HEK293 (cell line): ENCODE results near the gene TREX2.

ENCODE experiments used
- CTCF ChIA-PET: fragments of 350-600 bp; formaldehyde crosslinking; extraction: SDS; loops from one replicate; lab custom pipeline; 2021; ENCODE audit warnings: antibody characterized with exemption; lab: Yijun Ruan, JAX
- POLR2A ChIA-PET: fragments of 300-600 bp; formaldehyde crosslinking; extraction: SDS; loops from one replicate; lab custom pipeline; 2020; ENCODE audit warnings: antibody characterized with exemption, inconsistent platforms; lab: Yijun Ruan, JAX
- H3K27ac ChIP-seq: fragments of 200-500 bp; sonication (Bioruptor generic); 2 replicates; pipeline ENCODE4 v1.5.1; 2014; ENCODE audit warnings: low read depth, low read length, control low read depth, inconsistent platforms; ENCODE audit errors: extremely low read depth
- H3K36me3 ChIP-seq, 2 experiments: fragments of 200-500 bp in 1 of 2; sonication (Bioruptor generic) in 1 of 2; 1 replicate in 1 of 2; 2 replicates in 1 of 2; pipeline ENCODE4 v1.5.1; 2014 to 2017; ENCODE audit warnings: inconsistent platforms in 2 of 2, low read length in 2 of 2; ENCODE audit not compliant: control insufficient read depth in 2 of 2, insufficient read depth in 1 of 2
- H3K4me1 ChIP-seq: fragments of 200-500 bp; sonication (Bioruptor generic); 2 replicates; pipeline ENCODE4 v1.5.1; 2014; ENCODE audit warnings: mild to moderate bottlenecking, low read length, inconsistent platforms; ENCODE audit not compliant: control insufficient read depth, insufficient read depth
- H3K4me3 ChIP-seq: 2 replicates; pipeline ENCODE4 v1.5.1; 2011; ENCODE audit warnings: low read depth, mild to moderate bottlenecking, control low read depth, low read length, moderate library complexity
- H3K9me3 ChIP-seq: fragments of 200-500 bp; sonication (Bioruptor generic); 2 replicates; pipeline ENCODE4 v1.5.1; 2014; ENCODE audit warnings: low read depth, low read length, inconsistent platforms; ENCODE audit not compliant: control insufficient read depth, insufficient read depth
- HOXD13 ChIP-seq: sonication (generic); formaldehyde crosslinking; IDR thresholded peaks from 2 replicates; pipeline ENCODE4 v1.8.0; 2022; ENCODE audit warnings: missing genetic modification reagents, borderline replicate concordance
- REPIN1 ChIP-seq: fragments of 450-650 bp; formaldehyde crosslinking; IDR thresholded peaks from 2 replicates; pipeline ENCODE4 v1.5.1; 2017; ENCODE audit warnings: missing biosample characterization, missing genetic modification characterization, low read depth
- WT1 ChIP-seq: fragments of 450-650 bp; formaldehyde crosslinking; IDR thresholded peaks from 2 replicates; pipeline ENCODE4 v1.5.1; 2016; ENCODE audit warnings: missing biosample characterization, missing genetic modification characterization
- ZBTB17 ChIP-seq: fragments of 450-650 bp; formaldehyde crosslinking; IDR thresholded peaks from 2 replicates; pipeline ENCODE4 v1.5.1; 2016; ENCODE audit warnings: missing biosample characterization, missing genetic modification characterization
- ZFHX2 ChIP-seq: fragments of 450-650 bp; formaldehyde crosslinking; conservative IDR thresholded peaks from 2 replicates; pipeline ENCODE4 v1.5.1; 2016; ENCODE audit warnings: missing biosample characterization, missing genetic modification characterization
- ZFP3 ChIP-seq: fragments of 450-650 bp; formaldehyde crosslinking; IDR thresholded peaks from 2 replicates; pipeline ENCODE4 v1.5.1; 2016; ENCODE audit warnings: low read depth, missing biosample characterization, missing genetic modification characterization
- ZIC2 ChIP-seq: fragments of 450-650 bp; formaldehyde crosslinking; IDR thresholded peaks from 2 replicates; pipeline ENCODE4 v1.5.1; 2016; ENCODE audit warnings: missing biosample characterization, missing genetic modification characterization
- ZNF155 ChIP-seq: fragments of 450-650 bp; formaldehyde crosslinking; IDR thresholded peaks from 2 replicates; pipeline ENCODE4 v1.5.1; 2016; ENCODE audit warnings: missing biosample characterization, missing genetic modification characterization
- ZNF211 ChIP-seq: fragments of 450-650 bp; formaldehyde crosslinking; IDR thresholded peaks from 2 replicates; pipeline ENCODE4 v1.5.1; 2016; ENCODE audit warnings: low read depth, missing biosample characterization, missing genetic modification characterization
- ZNF239 ChIP-seq: fragments of 450-650 bp; formaldehyde crosslinking; IDR thresholded peaks from 2 replicates; pipeline ENCODE4 v1.5.1; 2016; ENCODE audit warnings: missing biosample characterization, missing genetic modification characterization
- ZNF777 ChIP-seq: fragments of 450-650 bp; formaldehyde crosslinking; IDR thresholded peaks from 2 replicates; pipeline ENCODE4 v1.5.1; 2017; ENCODE audit warnings: missing biosample characterization, missing genetic modification characterization, borderline replicate concordance
- ZNF843 ChIP-seq: fragments of 450-650 bp; formaldehyde crosslinking; IDR thresholded peaks from 2 replicates; pipeline ENCODE4 v1.5.1; 2016; ENCODE audit warnings: missing biosample characterization, missing genetic modification characterization
- ZXDB ChIP-seq: fragments of 450-650 bp; formaldehyde crosslinking; IDR thresholded peaks from 2 replicates; pipeline ENCODE4 v1.5.1; 2016; ENCODE audit warnings: missing biosample characterization, missing genetic modification characterization
- TF ChIP-seq, protein P1 (sequence below): fragments of 450-650 bp; formaldehyde crosslinking; IDR thresholded peaks from 2 replicates; pipeline ENCODE4 v1.5.1; 2016; ENCODE audit warnings: missing biosample characterization, missing genetic modification characterization
- TF ChIP-seq, protein P2 (sequence below): fragments of 450-650 bp; formaldehyde crosslinking; IDR thresholded peaks from 2 replicates; pipeline ENCODE4 v1.5.1; 2016; ENCODE audit warnings: missing biosample characterization, missing genetic modification characterization

The TREX2 gene

DNA sequence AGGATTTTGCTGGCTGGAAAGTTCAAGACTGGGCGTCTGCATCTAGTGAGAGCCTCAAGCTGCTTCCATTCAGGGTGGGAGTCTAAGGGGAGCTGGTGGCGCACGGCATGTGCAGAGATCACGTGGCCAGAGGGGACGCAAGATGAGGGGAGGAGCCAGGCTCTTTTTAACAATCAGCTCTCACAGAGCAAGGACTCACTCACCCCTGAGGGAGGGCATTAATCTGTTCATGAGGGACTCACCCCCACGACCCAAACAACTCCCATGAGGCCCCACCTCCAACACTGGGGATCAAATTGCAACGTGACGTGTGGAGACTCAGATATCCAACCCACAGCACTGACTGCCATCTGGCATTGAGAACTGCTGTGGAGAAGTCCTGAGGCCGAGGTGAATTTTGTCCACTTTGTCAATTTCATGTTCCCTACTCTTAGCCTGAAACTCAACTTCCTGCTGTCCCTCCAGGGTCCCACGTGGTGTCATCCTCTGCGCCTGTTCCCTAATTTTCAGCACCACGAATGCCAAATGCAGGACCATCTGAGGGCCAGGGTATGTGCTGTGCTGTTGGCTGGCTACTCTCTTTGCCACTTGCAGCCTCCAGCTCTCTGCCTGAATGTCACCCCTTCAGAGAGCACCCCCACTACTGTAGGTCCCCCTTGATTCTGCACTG lies 28.9 kb downstream of the TREX2 start (continued):
- TF ChIP-seq, protein P1, sequence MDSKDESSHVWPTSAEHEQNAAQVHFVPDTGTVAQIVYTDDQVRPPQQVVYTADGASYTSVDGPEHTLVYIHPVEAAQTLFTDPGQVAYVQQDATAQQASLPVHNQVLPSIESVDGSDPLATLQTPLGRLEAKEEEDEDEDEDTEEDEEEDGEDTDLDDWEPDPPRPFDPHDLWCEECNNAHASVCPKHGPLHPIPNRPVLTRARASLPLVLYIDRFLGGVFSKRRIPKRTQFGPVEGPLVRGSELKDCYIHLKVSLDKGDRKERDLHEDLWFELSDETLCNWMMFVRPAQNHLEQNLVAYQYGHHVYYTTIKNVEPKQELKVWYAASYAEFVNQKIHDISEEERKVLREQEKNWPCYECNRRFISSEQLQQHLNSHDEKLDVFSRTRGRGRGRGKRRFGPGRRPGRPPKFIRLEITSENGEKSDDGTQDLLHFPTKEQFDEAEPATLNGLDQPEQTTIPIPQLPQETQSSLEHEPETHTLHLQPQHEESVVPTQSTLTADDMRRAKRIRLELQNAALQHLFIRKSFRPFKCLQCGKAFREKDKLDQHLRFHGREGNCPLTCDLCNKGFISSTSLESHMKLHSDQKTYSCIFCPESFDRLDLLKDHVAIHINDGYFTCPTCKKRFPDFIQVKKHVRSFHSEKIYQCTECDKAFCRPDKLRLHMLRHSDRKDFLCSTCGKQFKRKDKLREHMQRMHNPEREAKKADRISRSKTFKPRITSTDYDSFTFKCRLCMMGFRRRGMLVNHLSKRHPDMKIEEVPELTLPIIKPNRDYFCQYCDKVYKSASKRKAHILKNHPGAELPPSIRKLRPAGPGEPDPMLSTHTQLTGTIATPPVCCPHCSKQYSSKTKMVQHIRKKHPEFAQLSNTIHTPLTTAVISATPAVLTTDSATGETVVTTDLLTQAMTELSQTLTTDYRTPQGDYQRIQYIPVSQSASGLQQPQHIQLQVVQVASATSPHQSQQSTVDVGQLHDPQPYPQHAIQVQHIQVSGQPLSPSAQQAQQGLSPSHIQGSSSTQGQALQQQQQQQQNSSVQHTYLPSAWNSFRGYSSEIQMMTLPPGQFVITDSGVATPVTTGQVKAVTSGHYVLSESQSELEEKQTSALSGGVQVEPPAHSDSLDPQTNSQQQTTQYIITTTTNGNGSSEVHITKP (tag by site-specific recombination), result peak; percentile 68
- TF ChIP-seq ZNF211 (no peak), ZFP3 (tag by site-specific recombination) (no peak)

DNA sequence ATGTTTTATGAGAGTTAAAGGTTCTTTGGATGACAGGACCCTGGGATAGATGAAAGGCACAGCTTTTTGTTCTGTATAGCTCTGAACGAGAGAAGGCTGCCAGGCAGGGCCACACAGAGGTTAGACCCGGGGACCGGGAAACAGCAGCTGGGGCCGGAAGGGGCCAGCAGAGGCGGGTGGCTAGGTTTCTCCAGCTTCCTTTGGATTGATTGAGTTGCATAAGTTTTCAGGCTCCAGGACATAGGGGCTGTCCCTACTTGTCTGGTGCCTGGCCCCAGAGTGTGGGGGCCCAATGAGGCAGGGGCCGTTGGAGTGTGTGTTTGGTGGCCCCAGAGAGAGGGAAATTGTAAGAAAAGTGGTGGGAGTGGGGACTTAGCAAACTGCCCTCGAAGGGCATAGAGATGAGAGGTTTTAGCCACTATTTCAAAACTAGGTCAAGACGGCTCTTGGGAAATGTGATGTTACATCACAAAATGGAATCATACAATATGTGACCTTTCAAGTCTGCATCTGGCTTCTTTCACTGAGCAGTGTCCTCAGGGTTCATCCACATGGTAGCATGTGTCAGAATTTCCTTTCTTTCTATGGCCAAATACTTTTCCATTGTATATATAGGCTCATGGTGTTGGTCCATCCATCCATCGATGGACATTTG lies 30.9 kb downstream of the TREX2 start:
- Histone ChIP-seq H3K4me3 (no peak overlapping the region), H3K27ac (no peak overlapping the region), H3K36me3 (no peaks in the 10 kb centered on the region), H3K9me3 (no peaks in the 10 kb centered on the region), H3K4me1 (no peaks in the 10 kb centered on the region; the same call in 1 of the 2 replicates)
- TF ChIP-seq ZNF239 (tag by site-specific recombination) (no peak), ZNF777 (no peak), ZNF843 (tag by site-specific recombination) (no peak), ZBTB17 (tag by site-specific recombination) (no peak), REPIN1 (tag by site-specific recombination) (no peak), ZXDB (tag by site-specific recombination) (no peak), ZIC2 (tag by site-specific recombination) (no peak), ZFHX2 (no peak), HOXD13 (no peak), WT1 (tag by site-specific recombination) (no peak)
- TF ChIP-seq, protein P2, sequence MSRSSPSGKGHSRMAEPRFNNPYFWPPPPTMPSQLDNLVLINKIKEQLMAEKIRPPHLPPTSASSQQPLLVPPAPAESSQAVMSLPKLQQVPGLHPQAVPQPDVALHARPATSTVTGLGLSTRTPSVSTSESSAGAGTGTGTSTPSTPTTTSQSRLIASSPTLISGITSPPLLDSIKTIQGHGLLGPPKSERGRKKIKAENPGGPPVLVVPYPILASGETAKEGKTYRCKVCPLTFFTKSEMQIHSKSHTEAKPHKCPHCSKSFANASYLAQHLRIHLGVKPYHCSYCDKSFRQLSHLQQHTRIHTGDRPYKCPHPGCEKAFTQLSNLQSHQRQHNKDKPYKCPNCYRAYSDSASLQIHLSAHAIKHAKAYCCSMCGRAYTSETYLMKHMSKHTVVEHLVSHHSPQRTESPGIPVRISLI (tag by site-specific recombination), result no peak
- ChIA-PET POLR2A (no interaction called here), CTCF (no interaction called here)

GRCh38 chrX:153413731-153414130 lies 32.1 kb downstream of the TREX2 start:
- POLR2A ChIA-PET, result no interaction called here
- TF ChIP-seq ZNF777 (no peak), ZNF155 (no peak)
- Histone ChIP-seq H3K9me3 (no peaks in the 10 kb centered on the region), H3K4me1 (no peaks in the 10 kb centered on the region; the same call in 1 of the 2 replicates), H3K36me3 (no peaks in the 10 kb centered on the region), H3K4me3 (no peak overlapping the region), H3K27ac (no peak overlapping the region)
- CTCF ChIA-PET, result interaction anchor here (1.2 to 1.6 kb wide), 2 partner anchors 25 to 471 kb away, joined by 4 to 8 read pairs; no protein-coding TSS in a partner anchor
